Activated T-cell treated with anti-CD3 and anti-CD28 coated beads for 1 hour (primary cell): ENCODE measurements around the gene CCP110.

ENCODE experiments used
- DNase-seq: peaks from one replicate; pipeline ENCODE4 v3.0.0-alpha.2; 2020; ENCODE audit warnings: low read depth

Gene CCP110

DNA sequence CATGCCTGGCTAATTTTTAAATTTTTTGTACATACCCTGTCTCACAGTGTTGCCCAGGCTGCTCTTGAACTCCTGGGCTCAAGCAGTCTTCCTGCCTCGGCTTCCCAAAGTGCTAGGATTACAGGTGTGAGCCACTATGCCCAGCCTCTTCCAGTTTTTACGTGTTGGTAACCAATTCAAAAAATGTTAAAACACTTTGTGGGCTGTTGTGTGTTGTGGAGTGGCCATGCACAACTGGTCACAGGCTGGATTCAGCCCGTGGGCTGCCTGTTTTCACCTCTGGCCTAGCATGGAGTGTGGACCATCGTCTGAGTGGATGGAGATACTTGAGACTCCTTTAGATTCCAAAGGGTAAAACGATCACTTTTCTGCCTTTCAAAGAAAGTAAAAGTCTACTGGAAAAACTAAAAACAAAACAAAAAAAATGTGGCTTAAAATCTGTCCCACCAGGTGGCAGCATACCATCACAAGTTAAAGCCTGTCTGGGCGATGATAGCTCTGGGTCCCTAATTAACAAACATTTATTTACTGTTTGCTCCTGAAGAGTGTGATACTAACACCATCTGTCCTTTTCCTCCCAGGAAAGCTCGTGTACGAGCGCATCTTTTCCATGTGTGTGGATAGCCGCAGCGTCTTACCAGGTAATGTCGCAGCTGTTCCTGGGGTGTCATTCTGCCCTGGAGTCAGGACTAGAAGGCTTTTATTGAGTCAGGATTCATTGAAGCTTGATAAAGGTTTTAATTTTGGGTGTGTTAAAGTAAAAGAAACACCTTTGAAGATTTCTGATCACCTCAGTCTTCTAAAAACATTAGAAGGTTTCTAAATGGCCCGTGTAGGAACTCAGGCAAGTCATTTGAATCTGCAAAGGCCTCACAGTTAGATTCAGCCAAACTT is 77.6 kb downstream of the CCP110 start:
- peak; percentile 3 for DNase-seq
